ENCODE measurements around the gene FCRLB.
"Not testable (repeated sequence)": the region's sequence is repeated elsewhere in the genome, so short reads cannot be mapped to it uniquely, and the experiment has no call there.

FCRLB gene

DNA sequence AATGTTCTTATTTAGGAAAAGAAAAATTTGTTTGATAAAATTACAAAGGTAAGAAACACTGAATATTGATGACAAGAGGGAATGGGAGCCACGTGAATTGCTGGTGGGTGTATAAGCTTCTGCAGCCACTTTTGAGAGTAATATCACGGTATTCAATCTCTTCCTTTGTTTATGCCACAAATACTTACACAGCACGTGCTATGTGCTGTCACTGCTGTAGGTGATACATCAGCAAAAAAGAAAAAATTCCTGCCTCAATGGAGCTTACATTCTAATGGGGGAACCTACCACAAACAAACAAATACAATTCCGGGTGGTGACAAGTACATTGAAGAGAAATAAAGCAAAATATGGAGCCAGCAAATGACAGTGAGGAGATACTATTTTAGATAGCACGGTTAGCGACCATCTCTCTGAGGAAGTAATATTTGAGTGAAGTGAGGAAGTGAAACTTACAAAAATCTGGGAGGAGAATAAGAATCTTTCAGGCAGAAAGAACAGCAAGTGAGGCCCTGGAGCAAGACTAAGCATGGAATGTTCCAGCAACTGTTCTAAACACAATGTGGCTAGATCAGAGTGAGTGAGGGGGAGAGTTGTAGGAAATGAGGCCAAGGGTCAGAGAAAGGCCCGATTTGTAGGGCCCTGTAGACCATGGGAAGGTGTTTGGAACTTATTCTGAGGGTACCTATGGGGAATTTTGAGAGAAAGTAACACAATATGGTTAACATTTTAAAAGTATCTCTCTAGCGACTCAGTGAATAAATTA lies 2.6 kb upstream of the FCRLB start:
- in situ Hi-C loops (cut with HindIII; ENCODE audit: low sequenced_read_pairs): no loop called here

DNA sequence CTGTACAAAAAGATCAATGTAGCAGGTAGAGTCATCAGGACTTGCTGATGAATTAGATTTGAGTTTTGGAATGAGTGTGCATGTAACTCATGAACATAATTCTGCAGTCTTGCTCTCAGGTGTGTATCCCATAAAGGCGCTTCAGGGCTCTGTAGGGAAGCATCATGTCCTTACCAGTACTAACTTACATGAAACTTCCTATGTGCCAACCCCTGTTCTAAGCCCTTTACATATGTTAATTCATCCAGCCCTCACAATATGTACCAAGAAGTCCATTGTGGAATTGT lies 2.1 kb upstream of the FCRLB start:
- in situ Hi-C loops (cut with HindIII; ENCODE audit: low sequenced_read_pairs): no loop called here

GRCh38 chr1:161720422-161720821 lies 922 bp upstream of the FCRLB start:
- in situ Hi-C loops (cut with HindIII; ENCODE audit: low sequenced_read_pairs): no loop called here

DNA sequence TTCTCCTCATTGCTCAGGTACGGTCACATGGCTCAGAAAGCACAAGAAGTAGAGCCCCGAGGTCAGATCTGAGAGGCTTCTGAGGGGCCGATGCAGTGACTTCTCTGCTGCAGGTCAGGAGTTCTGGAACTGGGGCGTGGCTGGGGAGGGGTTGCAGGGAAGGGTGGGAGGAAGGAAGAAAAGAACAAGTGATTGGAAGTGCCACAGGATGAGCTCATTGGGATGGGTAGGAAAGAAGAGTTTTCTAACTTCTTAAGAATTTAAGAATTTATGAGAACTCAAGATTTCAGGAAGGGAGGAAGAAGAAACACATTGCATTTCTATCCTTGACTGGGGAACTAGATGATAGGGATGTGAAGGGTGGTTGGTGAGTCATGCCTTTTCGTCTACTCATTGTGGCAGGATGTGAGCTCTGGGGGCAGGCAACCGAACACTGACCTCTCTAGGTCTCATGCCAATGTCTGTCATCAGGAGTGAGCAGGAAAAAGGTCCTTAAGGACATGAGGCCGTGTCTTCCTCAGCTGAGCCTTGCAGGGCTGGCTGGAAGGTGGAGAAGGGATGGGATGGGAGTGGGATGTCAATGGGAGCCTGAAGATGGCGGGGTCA lies 497 bp downstream of the FCRLB start:
- in situ Hi-C loops (cut with HindIII; ENCODE audit: low sequenced_read_pairs): no loop called here

DNA sequence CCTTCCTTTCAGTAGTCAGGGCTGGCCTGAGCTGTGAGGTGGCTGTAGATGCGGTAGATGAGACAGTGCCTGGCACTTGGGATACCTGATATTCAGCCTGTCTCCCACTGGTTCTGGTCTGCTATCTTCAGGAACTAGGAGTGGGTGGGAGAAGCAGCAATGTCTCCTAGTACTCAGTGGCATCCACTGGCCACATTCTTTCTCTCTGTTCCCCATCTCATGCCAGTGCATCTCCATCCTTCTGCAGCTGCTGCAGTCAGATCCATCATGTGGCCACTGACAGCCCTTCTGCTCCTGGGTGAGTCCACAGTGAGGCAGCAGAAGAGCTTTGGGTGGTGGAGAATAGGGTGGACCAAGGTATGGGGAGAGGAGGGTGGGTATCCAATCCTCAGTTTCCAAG lies 1.1 kb downstream of the FCRLB start:
- in situ Hi-C loops (cut with HindIII; ENCODE audit: low sequenced_read_pairs): no loop called here

- in situ Hi-C loops (cut with HindIII; ENCODE audit: low sequenced_read_pairs): no loop called here
Observed at GRCh38 chr1:161723459-161724141, 2.3 kb downstream of the FCRLB start.

- in situ Hi-C loops (cut with HindIII; ENCODE audit: low sequenced_read_pairs): not testable (repeated sequence)
Observed at GRCh38 chr1:161725258-161725907, 4.0 kb downstream of the FCRLB start.

DNA sequence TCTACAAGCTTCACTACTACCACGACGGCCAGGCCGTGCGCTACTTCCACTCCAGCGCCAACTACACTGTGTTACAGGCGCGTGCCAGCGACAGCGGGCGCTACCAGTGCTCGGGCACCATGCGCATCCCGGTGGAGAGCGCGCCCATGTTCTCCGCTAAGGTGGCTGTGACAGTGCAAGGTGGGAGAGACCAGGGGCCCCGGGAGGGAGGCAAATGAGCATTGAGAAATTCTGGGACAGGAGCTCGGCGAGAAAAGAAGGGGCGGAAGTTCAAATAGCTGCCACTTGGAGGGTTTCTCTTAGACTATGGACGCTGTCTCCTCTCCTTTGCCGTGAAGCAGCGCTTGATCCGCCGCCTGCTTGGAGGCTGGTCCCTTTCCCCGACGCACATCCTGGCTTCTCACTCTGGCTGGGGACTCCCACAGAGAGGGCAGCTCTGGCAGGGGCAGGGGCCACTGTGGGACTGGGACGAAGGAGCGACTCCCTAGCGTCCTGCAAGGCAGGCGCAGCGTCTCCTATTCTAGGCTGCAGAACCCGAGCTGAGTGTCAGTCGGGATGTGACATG lies 4.6 kb downstream of the FCRLB start:
- in situ Hi-C loops (cut with HindIII; ENCODE audit: low sequenced_read_pairs): no loop called here

- in situ Hi-C loops (cut with HindIII; ENCODE audit: low sequenced_read_pairs): no loop called here
Observed at GRCh38 chr1:161726473-161727255, 5.3 kb downstream of the FCRLB start.

DNA sequence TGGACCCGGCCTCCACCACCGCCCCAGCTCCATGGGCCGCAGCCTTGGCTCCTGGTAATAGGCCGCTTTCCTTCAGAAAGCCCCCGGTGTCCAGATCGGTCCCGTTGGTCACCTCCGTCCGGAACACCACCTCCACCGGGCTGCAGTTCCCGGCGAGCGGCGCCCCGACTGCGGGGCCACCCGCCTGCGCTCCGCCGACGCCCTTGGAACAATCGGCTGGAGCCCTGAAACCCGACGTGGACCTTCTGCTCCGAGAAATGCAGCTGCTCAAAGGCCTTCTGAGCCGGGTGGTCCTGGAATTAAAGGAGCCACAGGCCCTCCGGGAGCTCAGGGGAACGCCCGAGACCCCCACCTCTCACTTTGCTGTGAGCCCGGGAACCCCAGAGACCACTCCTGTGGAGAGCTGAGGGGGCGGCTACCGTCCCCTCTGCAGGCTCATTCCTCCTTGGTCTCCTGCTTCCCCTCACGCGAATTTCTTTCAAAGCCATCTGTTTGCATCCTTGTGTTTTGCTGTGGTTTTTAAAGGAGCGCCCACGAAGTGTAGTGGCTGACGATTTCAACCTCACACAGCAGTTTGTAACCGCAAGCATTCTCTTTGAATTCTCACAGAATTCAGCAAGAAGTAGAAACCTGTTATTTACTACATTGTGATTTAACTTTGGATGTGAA lies 6.0 kb downstream of the FCRLB start:
- in situ Hi-C loops (cut with HindIII; ENCODE audit: low sequenced_read_pairs): no loop called here

DNA sequence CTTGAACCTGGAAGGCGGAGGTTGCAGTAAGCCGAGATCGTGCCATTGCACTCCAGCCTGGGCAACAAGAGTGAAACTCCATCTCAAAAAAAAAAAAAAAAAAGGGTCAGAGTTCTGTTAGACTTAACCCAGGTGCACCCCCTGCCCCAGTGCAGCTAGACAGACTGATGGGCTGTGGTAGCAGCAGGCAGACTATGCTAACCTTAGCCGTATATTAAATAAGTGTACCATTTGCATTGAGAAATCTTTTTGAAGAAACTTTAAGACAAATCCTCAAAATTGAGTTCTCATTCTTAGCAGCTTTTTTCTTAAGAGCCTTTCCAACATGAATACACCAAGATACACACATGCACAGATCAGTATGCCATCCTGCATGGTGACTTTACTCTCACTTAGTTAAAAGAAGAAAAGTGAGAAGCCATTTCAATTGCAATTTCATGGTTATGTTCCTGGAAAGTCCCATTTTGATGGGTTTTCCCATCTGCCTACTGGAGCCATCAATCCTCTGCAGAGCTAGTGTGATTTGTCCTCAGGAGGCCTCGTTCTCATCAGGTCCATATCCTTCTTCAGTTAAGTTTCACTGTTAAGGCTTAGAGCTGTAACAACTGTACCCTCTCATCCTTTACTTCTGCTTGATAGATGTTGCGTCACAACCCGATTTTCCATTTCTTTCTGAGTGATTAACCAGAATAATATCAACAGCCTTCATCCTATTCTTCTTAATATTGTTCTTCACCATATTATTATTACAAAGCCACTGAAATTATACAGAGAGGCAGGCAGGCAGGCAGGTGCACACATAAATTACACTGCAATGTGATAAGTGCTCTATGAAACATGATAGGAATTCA lies 7.3 kb downstream of the FCRLB start:
- in situ Hi-C loops (cut with HindIII; ENCODE audit: low sequenced_read_pairs): no loop called here

DNA sequence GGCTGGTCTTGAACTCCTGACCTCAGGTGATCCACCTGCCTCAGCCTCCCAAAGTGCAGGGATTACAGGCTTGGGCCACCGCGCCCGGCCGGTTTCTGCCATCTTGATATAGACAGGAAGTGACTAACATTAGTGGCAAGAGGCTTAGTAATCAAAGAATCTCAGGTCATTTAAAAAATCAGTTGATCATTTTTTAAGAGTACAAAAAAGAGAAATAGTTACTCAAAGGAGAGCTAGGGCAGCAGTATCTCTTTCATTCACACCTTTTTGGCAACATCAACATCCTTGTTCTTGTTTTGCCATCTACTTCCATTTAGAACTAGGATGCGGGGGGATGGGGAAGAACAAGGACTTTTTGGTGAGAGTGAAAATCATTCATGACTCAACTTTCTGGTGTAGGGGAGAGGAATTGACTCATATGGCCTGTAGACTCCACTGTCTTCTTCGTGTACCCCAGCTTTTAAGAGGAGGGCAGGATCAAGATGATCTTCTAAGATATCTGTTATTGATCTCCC lies 8.8 kb downstream of the FCRLB start:
- in situ Hi-C loops (cut with HindIII; ENCODE audit: low sequenced_read_pairs): no loop called here

- in situ Hi-C loops (cut with HindIII; ENCODE audit: low sequenced_read_pairs): no loop called here
Observed at GRCh38 chr1:161731241-161731640, 9.9 kb downstream of the FCRLB start.

DNA sequence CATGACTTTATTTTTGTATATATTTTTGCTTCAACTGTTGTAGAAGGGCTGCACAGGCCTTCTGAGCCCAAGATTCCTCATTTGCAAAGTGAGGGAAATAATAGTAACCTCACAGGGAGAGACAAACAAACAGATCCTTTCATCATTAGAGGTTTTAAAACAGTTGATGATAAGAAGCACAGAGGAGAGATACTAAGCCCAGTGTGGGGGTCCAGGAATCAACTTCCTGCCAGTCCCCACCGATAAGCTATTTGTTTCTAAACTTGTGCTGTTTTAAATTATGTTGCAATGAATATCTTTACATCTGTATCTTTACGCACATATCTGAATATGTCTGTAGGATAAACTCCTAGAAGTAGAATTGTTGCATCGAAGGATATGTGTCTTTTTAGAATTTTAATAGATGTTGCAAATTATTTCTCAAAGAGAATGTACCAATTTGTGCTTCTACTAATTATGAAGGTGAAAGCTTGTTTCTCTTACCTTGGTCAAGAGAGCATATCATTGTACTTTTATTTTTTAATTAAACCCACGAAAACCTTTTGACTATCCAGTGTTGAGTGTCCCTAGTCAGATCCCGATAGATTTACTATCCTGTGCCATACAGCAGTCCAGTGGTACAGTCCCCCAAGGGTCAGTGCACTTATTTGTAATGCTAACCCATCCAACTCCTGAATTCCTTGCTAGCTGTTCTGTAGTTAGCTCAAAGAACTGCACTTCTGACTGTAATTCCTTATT lies 10.8 kb downstream of the FCRLB start:
- in situ Hi-C loops (cut with HindIII; ENCODE audit: low sequenced_read_pairs): no loop called here

- in situ Hi-C loops (cut with HindIII; ENCODE audit: low sequenced_read_pairs): no loop called here
Observed at GRCh38 chr1:161733526-161733925, 12.2 kb downstream of the FCRLB start.

GRCh38 chr1:161735837-161736236 lies 14.5 kb downstream of the FCRLB start:
- in situ Hi-C loops (cut with HindIII; ENCODE audit: low sequenced_read_pairs): no loop called here

DNA sequence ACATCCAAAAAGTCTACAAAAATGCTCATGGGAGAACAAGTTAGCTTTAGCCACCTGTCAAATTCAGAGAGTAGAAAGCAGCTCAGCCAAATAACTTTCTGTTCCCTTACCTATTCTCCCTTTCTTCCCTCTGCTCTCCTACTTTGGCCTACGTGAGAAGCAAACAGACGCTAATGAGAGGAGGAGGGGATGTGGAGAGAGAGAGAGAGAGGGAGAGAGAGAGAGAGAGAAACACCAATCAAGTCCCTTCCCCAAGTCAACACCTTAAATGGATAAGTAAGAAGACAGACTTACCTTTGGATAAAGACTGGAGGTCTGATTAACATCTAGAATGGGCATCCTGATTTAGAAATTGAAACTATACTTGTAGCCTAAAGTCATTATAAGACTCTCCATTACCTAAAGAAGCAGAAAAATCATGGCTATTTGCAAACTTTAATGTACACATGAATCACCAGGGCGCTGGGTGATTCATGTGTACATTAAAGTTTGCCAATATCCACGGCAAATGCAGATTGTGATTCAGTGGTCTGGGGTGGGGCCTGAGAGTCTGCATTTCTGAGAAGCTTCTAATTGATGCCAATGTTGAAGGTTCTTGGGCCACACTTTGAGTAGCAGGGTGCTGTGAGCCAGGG lies 15.1 kb downstream of the FCRLB start:
- in situ Hi-C loops (cut with HindIII; ENCODE audit: low sequenced_read_pairs): no loop called here

DNA sequence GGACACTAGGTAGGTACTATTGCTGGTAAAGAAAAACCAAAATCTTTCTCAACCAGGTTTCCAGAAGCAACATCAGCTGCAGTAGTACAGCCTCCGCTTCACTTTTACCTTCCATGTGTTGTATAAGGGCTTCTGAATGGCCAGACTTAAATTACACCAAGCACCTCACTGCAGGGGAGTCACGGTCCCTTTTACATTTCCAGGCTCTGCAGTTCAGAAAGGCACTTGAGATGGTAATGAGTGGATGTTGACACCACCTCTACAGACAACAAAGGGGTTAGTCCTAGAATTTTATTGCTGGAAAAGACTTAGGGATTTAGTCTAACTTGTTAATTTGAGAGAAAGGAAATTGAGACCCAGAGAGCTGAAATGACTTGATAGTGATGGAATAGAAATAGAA lies 16.3 kb downstream of the FCRLB start:
- in situ Hi-C loops (cut with HindIII; ENCODE audit: low sequenced_read_pairs): no loop called here

Data from DLD1 (cell line).